NCI-H2081 (cell line): ENCODE results near the gene TMEM38A.
"Not testable (repeated sequence)": the region's sequence is repeated elsewhere in the genome, so short reads cannot be mapped to it uniquely, and the experiment has no call there.

Experiments
- DNase-seq, 2 experiments: peaks; one replicate each; lab custom pipeline; 2025; lab: John Stamatoyannopoulos, UW

Gene TMEM38A

GRCh38 chr19:16638666-16639065 is 22.3 kb upstream of the TMEM38A start:
- DNase-seq: no peak

DNA sequence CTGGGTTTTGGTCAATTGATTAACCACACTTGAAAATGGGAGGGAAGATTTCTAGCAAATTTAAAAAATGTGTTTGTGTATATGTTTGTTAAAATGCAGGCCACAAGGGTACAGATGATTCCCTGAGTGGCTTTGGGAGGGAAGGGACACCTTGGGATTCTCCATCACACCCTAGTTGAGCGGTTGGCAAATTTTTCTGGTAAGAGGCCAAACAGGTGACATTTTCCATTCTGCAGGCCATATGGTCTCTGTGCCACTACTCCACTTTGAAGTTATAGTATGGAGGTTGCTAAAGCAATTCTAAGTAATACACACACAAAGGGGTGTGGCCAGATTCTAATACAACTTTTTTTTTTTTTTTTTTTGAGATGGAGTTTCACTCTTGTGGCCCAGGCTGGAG is 20.0 kb upstream of the TMEM38A start:
- DNase-seq: no peak

DNA sequence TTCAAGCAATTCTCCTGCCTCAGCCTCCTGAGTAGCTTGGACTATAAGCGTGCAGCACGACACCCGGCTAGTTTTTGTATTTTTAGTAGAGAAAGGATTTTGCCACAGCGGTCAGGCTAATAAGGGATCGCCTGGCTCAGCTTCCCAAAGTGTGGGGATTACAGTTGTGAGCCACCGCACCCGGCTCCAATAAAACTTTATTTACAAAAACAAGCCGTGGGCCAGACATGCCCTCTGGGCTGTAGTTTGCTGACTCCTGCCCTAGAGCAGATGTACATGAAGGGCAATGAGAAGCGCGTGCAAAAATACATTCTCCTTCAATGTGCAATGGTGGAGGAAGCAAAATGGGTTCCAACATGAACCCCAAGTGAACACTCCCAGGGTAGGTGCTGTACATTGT is 19.2 kb upstream of the TMEM38A start:
- DNase-seq: no peak

DNA sequence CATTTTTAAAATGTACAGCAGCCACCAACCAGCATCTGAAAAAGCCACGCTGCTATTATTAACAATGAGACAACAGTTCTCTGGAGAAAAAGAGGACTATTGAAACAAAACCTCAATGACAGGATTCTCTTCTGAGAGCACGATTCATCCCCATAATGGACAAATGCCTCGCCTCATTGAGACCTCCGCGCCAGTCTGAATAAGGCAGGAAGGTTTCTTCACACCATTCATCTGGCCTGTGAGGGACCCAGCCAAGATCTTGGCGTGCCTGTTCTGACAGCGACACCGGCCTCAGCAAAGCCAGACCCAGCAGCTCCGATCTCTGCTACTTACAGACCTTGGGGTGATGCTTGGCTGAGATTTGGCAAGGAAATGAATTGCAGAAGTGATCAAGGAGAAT is 15.8 kb upstream of the TMEM38A start:
- DNase-seq: no peak

GRCh38 chr19:16649734-16650133 is 11.2 kb upstream of the TMEM38A start:
- peak; percentile 15 to 60 for DNase-seq

GRCh38 chr19:16650821-16651220 is 10.1 kb upstream of the TMEM38A start:
- DNase-seq: no peak

- not testable (repeated sequence) for DNase-seq
Observed at GRCh38 chr19:16651421-16652188, 9.3 kb upstream of the TMEM38A start.

GRCh38 chr19:16652854-16653253 is 8.1 kb upstream of the TMEM38A start:
- no peak for DNase-seq

DNA sequence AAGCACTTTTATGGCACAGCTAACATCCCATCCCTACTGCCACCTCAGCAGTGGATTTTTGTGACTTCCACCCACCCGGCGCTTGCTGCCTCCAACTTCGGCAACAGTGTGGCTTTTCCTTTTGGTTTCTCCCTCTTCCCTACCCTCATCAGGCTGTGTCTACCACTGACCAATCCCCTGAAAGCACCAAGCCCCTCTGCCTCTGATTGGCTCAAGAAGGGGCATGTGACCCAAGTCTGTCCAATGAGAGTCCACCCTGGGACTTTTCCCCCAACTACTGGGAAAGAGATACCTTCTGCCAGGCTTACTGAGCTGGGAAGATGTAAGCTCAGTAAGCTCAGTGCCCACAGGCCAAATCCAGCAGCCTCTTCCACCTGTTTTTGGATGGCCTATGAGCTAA is 6.8 kb upstream of the TMEM38A start:
- no peak for DNase-seq

- no peak for DNase-seq
Observed at GRCh38 chr19:16654627-16655026, 6.3 kb upstream of the TMEM38A start.

GRCh38 chr19:16655727-16656126 is 5.2 kb upstream of the TMEM38A start:
- no peak for DNase-seq

GRCh38 chr19:16657384-16657783 is 3.6 kb upstream of the TMEM38A start:
- no peak for DNase-seq

- no peak for DNase-seq
Observed at GRCh38 chr19:16659464-16659831, 1.5 kb upstream of the TMEM38A start.

GRCh38 chr19:16659832-16660708 is 869 bp upstream of the TMEM38A start, which contains the start of gene SMIM7:
SMIM7 (minus strand) TSS chr19:16660144; CDS start chr19:16660110, 34 bp downstream.
- DNase-seq: peak; percentile 98

GRCh38 chr19:16661480-16662034 is 618 bp downstream of the TMEM38A start:
- peak in 1 of 2 experiments; percentile 2 for DNase-seq

DNA sequence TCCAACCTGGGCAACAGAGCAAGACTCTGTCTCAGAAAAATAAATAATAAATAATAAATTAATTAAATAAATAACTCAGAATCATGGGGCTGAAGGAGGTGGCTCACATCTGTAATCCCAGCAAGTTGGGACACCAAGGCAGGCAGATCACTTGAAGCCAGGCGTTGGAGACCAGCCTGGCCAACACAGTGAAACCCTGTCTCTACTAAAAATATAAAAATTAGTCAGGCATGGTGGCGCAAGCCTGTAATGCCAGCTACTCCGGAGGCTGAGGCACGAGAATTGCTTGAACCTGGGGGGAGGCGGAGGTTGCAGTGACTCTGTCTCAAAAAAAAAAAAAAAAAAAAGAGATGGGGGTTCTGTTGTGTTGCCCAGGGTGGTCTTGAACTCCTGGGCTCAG is 7.2 kb downstream of the TMEM38A start:
- no peak for DNase-seq

GRCh38 chr19:16668702-16669101 is 7.8 kb downstream of the TMEM38A start:
- DNase-seq: not testable (repeated sequence)

GRCh38 chr19:16670291-16670690 is 9.4 kb downstream of the TMEM38A start:
- no peak for DNase-seq

DNA sequence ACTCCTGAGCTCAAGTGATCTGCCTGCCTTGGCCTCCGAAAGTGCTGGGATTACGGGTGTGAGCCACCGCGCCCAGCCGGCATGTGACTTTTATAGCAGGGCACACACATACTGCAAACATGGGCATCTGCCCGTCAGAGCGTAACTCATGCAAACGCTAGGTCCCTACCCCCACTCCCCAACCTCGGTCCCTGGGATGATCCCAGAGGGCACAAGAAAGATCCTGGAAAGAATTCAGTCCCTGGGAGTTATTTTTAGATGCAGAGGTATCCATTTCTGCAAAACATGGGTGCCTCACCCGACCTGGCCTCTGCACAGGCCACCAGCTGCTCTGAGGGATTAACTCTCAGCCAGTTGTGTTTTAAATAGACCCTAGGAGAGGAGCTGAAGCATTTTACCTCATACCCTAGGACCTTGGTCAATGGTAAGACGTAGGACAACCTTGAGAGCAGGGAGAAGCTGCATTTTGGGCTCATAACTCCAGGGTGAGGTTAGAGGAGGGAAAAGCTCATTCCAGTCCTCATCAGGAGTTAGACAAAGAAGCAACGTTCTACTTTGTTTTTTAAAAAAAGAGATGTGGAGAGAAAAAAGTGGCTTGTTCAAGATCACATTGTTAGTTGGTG is 10.8 kb downstream of the TMEM38A start:
- no peak for DNase-seq

DNA sequence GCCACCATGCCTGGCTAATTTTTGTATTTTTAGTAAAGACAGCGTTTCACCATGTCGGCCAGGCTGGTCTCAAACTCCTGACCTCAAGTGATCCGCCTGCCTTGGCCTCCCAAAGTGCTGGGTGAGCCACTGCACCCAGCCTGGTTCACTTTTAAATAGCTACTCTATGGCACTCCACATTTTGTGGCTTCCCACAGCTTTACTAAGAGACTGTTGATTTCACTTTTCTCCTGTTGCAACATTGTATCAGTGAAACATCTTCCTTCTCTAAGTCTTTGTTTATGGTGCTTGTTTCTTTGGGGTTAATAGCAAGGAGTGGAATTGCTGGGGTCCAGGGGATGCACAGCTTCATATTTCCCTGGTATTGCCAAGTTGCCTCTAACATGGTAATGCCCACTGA is 12.3 kb downstream of the TMEM38A start:
- no peak for DNase-seq

DNA sequence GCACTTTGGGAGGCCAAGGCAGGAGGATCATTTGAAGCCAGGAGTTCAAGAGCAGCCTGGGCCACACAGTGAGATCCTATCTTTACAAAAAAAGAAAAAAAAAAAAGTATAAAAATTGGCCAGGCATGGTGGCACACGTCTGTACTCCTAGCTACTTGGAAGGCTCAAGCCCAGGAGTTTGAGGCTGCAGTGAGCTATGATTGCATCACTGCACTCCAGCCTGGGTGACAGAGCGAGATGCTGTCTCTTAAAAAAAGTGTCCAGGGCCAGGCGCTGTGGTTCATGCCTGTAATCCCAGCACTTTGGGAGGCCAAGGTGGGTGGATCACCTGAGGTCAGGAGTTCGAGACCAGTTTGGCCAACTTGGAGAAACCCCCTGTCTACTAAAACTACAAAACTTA is 12.9 kb downstream of the TMEM38A start:
- not testable (repeated sequence) for DNase-seq

DNA sequence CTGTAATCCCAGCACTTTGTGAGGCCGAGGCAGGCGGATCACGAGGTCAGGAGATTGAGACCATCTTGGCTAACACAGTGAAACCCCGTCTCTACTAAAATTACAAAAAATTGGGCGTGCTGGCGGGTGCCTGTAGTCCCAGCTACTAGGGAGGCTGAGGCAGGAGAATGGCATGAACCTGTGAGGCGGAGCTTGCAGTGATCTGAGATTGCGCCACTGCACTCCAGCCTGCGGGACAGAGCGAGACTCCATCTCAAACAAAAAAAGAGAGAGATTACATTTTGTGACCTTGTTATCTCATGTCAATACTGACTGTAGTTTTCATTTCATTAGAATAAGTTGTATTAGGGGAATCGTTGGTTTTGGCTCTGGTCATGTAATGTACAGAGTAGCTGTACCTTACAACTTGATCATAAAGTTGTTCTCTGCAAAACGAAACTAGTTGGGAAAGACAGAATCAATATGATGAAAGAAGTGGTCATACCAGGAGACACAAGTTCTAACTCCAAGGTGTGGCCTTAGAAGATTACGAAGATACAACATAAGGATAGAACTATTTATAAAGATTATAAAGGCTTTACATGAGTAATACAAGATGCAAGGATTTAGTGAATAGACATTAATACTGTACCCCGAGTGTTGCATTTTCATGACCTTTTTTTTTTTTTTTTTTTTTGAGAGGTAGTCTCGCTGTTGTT is 15.3 kb downstream of the TMEM38A start:
- no peak for DNase-seq
